SK-N-MC (cell line): ENCODE measurements around the gene ME3.
A peak's percentile ranks its signal among the peaks of the same experiment; 100 is the strongest.

ENCODE experiments used
- DNase-seq: peaks from one replicate; pipeline ENCODE4 v3.0.0-alpha.2; 2011; ENCODE audit warnings: low read depth, low spot score
- H3K27ac ChIP-seq: fragments of 200-600 bp; sonication (generic); 2 replicates; pipeline ENCODE4 v1.5.1; 2016; ENCODE audit warnings: mixed run types
- H3K36me3 ChIP-seq: fragments of 200-600 bp; sonication (generic); 2 replicates; pipeline ENCODE4 v1.6.1; 2017; ENCODE audit warnings: antibody characterized with exemption, low read length, mixed read lengths; ENCODE audit not compliant: insufficient read depth
- H3K4me3 ChIP-seq: fragments of 200-600 bp; sonication (generic); 2 replicates; pipeline ENCODE4 v1.5.1; 2016
- H3K9ac ChIP-seq: fragments of 200-600 bp; sonication (generic); 2 replicates; pipeline ENCODE4 v1.8.0; 2017; ENCODE audit warnings: mixed run types, mixed read lengths; ENCODE audit not compliant: insufficient read length
- H3K9me3 ChIP-seq: fragments of 200-600 bp; sonication (generic); 2 replicates; pipeline ENCODE4 v1.6.1; 2017; ENCODE audit warnings: low read depth, mild to moderate bottlenecking, antibody characterized with exemption, low read length, moderate library complexity, mixed read lengths
- EZH2 ChIP-seq: fragments of 200-600 bp; sonication (generic); IDR thresholded peaks from one replicate; pipeline ENCODE4 v1.6.1; 2017; ENCODE audit warnings: antibody characterized with exemption
- FOXP2 ChIP-seq: optimal IDR thresholded peaks from 2 replicates; pipeline ENCODE3; 2011; ENCODE audit warnings: mild to moderate bottlenecking, moderate library complexity; ENCODE audit not compliant: insufficient read depth; ENCODE audit errors: extremely low read length, control extremely low read depth
- POLR2AphosphoS5 ChIP-seq: IDR thresholded peaks from 2 replicates; pipeline ENCODE4 v1.6.1; 2012; ENCODE audit warnings: mild to moderate bottlenecking, low read depth, low read length, borderline replicate concordance

The ME3 gene

DNA sequence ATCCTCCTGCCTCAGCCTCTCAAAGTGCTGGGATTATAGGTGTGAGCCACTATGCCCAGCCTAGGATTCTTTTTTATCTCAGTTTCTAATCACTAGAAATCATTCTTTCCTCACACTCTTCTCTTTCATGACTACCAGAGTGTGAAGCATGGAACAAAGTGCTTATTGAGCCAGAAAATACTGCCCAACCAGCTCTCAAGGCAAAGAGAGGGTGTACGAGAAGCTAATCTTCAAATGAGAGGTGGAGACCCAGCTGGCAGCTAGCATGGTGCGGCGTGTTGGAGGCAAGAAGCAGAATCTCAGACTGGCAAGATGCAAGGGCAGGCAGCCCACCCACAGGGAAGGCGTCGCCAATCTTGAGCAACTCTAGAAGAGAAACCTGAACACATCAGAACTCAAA is 41.1 kb upstream of the ME3 start:
- H3K27ac ChIP-seq = no peak overlapping the region
- no peak overlapping the region for H3K9ac ChIP-seq
- no peaks in the 10 kb centered on the region for H3K36me3 ChIP-seq
- no peak for TF ChIP-seq POLR2AphosphoS5
- DNase-seq = no peak
- no peak overlapping the region for H3K4me3 ChIP-seq
- H3K9me3 ChIP-seq = no peaks in the 10 kb centered on the region

DNA sequence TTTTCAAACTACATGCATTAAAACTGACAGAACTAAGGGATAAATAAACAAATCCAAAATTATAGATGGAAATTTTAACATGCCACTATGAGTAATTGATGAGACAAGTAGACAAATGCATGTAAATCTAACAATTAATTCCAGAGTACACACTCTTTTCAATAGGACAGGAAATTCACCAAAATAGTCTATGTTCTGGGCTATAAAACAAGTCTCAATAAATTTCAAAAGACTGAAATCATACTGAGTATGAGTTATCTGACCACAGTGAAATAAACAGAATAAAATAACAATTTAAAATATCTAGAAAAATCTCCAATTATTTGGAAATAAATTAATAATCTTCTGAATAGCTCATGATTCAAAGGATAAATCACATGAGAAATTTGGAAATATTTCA is 38.5 kb upstream of the ME3 start:
- no peak overlapping the region for H3K4me3 ChIP-seq
- H3K36me3 ChIP-seq = no peaks in the 10 kb centered on the region

DNA sequence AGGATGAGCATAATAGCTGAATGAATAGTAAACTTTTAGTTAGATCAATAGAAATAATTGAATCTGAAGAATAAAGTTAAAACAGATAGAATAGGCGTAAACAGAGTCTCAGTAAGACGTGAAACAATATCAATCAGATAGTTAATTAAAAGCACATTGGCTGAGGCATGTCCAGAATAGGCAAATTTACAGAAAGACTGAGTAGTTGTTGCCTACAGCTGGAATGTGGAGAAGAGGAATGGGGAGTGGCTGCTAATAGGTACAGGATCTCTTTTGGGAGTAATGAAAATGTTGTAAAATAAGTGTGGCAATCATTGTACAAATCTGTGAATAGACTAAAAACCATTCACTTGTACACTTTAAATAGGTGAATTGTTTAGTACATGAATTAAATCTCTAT is 36.3 kb upstream of the ME3 start:
- no peaks in the 10 kb centered on the region for H3K36me3 ChIP-seq
- no peaks in the 10 kb centered on the region for H3K9me3 ChIP-seq
- no peak for TF ChIP-seq POLR2AphosphoS5
- no peak for TF ChIP-seq FOXP2
- TF ChIP-seq EZH2 = no peak
- no peak overlapping the region for H3K4me3 ChIP-seq
- 0 out of 2 replicates have a peak overlapping the region, but pooled peaks have one; percentile 4 for H3K27ac ChIP-seq
- no peak overlapping the region for H3K9ac ChIP-seq
- no peak for DNase-seq

More for the DNA sequence above, 38.5 kb upstream of the ME3 start:
- no peak overlapping the region for H3K9ac ChIP-seq
- H3K27ac ChIP-seq = no peak overlapping the region
- TF ChIP-seq POLR2AphosphoS5 = no peak
- no peak for TF ChIP-seq EZH2
- no peak for TF ChIP-seq FOXP2
- no peak for DNase-seq
- H3K9me3 ChIP-seq = no peaks in the 10 kb centered on the region

DNA sequence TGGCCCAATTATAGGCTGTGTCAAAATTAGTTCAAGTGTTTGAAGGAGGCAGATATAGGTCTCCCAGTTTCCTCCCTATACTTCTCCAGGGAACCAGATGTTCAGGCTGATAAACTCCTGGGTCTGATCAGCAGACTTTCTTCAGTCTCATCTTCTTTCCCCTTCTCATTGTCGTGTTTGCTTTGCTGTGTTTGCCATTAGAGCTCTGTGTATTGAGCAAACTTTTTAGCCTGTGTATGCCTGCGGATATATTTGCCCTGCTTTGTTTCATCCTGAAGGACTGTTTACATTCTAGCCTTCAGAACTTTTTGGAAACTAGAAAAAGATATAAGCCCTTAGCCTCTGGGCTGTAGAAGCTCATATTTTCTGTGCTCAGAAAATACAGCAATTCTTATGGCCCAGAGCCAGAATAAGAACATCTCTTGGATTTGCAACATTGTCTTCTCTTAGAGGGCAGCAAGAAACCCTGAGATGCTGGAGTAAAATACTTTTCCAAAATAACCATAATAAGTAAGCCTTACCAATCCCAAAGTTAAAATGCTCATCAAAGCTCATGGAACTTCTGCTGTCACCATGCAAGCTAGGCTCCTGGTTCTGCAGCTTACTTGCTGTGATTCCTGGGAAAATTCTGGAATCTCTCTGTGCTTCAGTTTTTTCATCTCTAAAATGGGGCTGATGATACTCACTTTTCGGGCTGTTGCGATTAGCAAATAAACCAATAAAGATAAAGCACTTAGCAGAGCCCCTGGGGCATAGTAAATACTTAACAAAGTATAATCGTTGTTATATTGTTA is 34.1 kb upstream of the ME3 start:
- no peaks in the 10 kb centered on the region for H3K9me3 ChIP-seq
- no peaks in the 10 kb centered on the region for H3K36me3 ChIP-seq
- no peak overlapping the region for H3K9ac ChIP-seq
- no peak for DNase-seq
- no peak overlapping the region for H3K27ac ChIP-seq
- TF ChIP-seq FOXP2 (no peak), EZH2 (no peak), POLR2AphosphoS5 (no peak)
- H3K4me3 ChIP-seq = no peak overlapping the region

DNA sequence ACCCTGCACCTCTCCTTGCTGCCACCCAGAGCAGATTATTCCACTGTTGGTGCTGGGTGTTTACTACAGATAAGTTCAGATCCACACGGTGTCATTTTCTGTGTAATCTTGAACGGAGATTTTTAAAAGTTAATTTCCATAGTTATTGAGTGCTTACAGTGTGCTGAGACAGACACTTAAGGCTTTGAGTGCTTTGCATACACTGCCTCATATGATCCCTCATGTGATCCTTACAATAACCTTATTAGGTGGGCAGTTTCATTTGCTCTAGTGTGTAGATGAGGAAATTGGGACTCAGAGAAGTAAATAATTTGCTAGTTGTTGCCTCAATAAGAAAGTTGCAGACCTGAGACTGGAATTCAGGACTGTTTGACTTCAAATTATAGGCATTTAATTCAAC is 32.3 kb upstream of the ME3 start:
- DNase-seq = no peak
- H3K9me3 ChIP-seq = no peaks in the 10 kb centered on the region
- no peak overlapping the region for H3K9ac ChIP-seq
- TF ChIP-seq POLR2AphosphoS5 = no peak
- TF ChIP-seq EZH2 = no peak
- no peak for TF ChIP-seq FOXP2
- H3K36me3 ChIP-seq = no peaks in the 10 kb centered on the region
- no peak overlapping the region for H3K4me3 ChIP-seq
- H3K27ac ChIP-seq = no peak overlapping the region

DNA sequence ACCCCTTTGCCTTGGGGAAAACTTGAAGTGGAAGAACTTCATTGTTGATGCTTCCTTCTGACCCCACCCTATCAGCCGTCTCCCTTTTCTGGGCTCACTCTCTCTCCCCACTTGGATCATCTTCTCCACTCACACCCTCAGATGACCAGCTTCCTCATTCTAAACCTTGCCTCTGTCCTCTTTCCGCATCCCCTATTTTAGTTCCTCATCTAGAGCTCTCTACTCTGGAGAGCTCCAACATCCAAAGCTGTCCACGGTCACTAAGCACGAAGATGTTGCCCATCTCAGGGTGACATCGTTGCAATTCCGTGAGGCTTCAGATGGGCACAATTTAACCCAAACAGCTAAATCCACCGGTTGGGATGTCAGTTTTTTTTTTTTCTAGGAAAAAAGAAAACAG is 31.6 kb upstream of the ME3 start:
- Histone ChIP-seq H3K27ac (no peak overlapping the region), H3K9me3 (no peaks in the 10 kb centered on the region), H3K4me3 (no peak overlapping the region), H3K36me3 (no peaks in the 10 kb centered on the region), H3K9ac (no peak overlapping the region)
- DNase-seq = no peak
- TF ChIP-seq FOXP2 (no peak), POLR2AphosphoS5 (no peak), EZH2 (no peak)

DNA sequence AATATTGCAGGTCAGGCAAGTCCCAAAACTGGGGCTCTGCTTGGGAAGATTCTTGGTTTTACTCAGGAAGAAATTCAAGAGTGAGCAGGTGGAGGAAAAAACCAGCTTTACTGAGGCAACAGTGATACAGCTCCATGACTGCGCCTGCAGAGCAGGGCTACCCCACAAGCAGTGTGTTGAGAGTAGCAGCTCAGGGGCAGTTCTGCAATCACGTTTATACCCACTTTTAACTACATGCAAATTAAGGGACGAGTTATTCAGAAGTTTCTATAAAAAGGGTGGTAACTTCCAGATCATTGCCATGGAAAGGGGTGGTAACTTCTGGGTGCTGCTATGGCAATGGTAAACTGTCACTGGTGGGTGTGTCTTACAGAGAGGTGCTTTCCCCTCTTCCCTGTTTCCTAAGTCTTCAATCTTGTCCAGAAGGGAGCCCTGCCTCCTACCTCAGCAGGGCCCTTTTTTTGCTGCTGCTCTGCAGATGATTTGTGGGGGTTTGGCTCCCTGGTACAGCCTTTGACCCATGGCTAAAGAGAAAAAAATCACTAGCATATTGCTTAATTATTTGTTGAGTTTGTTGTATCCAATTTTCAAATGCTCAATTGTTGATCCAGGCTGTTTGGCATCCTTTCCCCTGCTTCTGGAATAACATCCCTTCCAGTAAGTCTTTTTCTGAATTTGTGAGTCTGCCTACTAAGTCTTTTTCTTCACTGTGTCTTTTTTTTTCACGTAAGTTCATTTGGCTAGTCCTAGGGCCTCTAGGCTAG is 30.0 kb upstream of the ME3 start:
- Histone ChIP-seq H3K4me3 (peak overlapping the region; percentile 37), H3K36me3 (no peaks in the 10 kb centered on the region), H3K9ac (no peak overlapping the region), H3K27ac (peak overlapping the region; percentile 67; the same call in 1 of the 2 replicates), H3K9me3 (no peaks in the 10 kb centered on the region)
- DNase-seq = no peak
- no peak for TF ChIP-seq FOXP2
- no peak for TF ChIP-seq POLR2AphosphoS5
- no peak for TF ChIP-seq EZH2

DNA sequence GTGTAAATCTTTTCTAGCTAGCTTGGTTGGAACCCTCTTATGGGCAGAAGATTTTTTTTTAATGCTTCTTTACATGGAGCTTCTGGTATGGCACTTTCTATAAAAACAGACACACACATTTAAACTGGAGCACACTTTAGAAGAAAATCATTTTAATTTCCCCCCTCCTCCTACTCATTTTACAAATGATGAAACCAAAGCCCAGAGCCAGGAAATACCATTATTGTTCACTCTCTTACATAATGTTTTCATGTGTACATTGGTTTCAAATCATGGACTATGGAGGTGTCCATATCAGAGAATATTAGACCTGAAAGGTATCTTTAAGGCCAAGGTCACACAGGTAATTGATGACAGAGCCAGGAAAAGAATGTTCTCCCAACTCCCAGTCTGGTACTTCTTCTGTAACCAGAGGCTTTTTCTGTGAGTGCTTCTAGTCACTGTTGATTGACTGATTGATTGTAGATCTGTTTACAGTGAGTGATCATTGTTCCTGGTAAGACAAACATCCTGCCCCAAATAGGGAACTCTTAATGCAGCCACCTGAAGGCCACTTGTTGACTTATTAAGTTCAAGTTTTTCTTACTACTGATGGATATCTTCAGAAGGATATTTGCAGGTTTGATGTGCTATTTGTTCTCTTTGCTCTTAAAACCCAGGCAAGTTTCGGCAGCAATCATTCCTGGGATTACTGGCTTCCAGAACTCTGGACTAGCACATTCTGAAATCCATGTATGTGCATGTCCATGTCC is 26.8 kb upstream of the ME3 start:
- no peaks in the 10 kb centered on the region for H3K36me3 ChIP-seq
- no peaks in the 10 kb centered on the region for H3K9me3 ChIP-seq
- TF ChIP-seq POLR2AphosphoS5 (no peak), EZH2 (no peak)
- DNase-seq = no peak
- H3K4me3 ChIP-seq = peak overlapping the region; percentile 2; the same call in 1 of the 2 replicates
- no peak overlapping the region for H3K9ac ChIP-seq
- H3K27ac ChIP-seq = peak overlapping the region; percentile 50
